NCI-H226 (cell line): ENCODE data around the gene PROX1.
"Not testable (repeated sequence)": the region's sequence is repeated elsewhere in the genome, so short reads cannot be mapped to it uniquely, and the experiment has no call there.

Source experiments
- DNase-seq: peaks from one replicate; pipeline ENCODE4 v3.0.0-alpha.2; 2015

The PROX1 gene

GRCh38 chr1:214075305-214075998 is 87.7 kb downstream of the PROX1 start:
- DNase-seq, result no peak

- no peak for DNase-seq
Observed at GRCh38 chr1:214075999-214076707, 88.4 kb downstream of the PROX1 start.

- DNase-seq, result no peak
Observed at GRCh38 chr1:214076708-214077065, 88.9 kb downstream of the PROX1 start.

- no peak for DNase-seq
Observed at GRCh38 chr1:214078950-214079349, 91.2 kb downstream of the PROX1 start.

- DNase-seq, result no peak
Observed at GRCh38 chr1:214085325-214085724, 97.6 kb downstream of the PROX1 start.

GRCh38 chr1:214086945-214087344 is 99.2 kb downstream of the PROX1 start:
- no peak for DNase-seq

GRCh38 chr1:214089003-214089402 is 101.2 kb downstream of the PROX1 start:
- DNase-seq, result not testable (repeated sequence)
